Stimulated activated CD8-positive, alpha-beta memory T cell treated with anti-CD3 and anti-CD28 coated beads, Interleukin-15, amount 100 ng/mL, for 1 hour (primary cell): ENCODE data around the gene MYOCOS.

Experiments used
- DNase-seq: peaks from one replicate; pipeline ENCODE4 v3.0.0-alpha.2; 2020; ENCODE audit warnings: low read depth

MYOCOS gene

DNA sequence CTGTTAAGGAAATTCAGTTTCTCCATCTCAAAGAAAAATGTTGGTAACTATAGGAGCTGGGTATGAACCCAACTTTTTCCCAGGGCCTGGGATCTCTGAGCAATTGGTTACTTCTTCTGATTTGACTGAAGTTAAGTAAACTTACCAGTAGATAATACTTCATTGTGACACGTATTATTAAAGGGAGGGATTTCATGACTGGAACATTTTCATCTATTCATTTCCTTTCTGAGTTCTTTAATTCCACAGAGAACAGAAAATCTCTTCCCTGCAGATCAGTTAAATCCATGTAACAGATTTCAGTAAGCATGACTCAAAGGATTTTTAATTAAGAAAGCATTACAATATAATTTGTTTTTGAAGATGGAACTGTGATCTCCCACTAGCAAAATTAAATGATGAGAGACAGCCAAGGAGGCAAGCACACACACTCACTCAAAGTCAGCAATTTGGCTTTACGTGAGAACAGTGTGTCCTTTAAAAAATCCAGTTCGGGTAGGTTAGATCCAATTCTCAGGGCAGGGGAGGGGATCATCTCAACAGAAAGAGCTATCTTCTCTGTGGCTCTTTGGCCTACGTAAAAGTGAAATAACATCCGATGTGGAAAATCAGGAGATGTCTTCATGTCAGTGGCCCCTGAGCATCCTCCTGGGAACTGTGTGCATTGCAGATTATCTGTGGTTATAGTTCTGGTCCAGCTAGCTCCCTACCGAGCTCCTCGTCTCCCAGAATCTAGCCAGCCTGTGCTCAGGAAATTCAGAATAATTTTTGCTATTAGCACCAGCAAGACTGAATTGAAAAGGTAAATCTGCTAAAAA, 41.2 kb downstream of the MYOCOS start:
- DNase-seq = no peak

DNA sequence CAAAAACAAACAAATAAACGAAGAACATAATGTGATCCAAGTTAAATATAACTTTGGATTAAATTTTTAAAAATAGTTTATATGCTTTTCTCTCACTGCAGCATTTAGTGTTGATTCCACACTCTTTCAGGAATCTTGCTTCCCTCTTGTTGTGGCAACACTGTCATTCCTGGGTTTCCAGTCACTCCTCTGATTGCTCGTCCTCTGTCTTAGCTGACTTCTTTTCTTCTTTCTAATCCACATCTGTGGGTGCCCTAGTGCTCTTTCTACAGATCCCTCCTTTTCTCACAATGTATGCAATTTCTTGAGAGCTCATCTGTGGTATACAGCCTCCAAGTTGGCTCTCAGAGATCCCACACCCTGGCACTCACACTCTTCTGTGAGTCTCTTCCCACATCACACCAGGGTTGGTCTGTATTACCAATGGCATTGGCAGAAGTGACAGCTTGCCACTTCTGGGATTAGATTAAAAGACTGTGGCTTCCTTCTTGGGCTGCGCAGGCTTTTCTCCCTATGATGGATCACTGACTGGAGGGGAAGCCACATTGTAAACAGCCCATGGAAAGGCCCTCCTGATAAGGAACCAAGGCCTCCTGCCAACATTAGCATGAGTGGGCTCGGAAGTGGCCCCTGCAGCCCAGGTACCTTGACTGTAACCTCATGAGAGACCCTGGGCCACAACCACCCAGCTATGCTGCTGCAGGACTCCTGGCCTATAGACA, 42.0 kb downstream of the MYOCOS start:
- DNase-seq = no peak

DNA sequence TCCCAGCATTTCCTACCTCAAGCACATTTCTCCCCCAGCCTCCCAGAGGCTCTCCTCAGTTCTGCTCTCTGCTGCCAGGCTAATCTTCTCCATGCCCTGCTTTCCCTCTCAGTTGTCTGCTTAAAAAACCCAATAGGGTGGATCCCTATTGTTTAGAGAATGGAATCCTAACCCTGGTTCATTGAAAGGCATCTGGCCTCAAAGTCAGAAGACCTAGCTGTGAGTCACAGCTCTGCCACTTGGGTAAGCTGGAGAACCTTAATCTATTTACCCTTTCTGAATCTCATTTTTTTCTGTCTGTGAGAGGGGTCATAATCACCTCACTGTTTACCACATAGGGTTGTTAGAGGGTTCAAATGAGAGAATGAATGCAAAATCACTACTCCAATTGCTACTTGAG, 42.9 kb downstream of the MYOCOS start:
- DNase-seq = no peak

DNA sequence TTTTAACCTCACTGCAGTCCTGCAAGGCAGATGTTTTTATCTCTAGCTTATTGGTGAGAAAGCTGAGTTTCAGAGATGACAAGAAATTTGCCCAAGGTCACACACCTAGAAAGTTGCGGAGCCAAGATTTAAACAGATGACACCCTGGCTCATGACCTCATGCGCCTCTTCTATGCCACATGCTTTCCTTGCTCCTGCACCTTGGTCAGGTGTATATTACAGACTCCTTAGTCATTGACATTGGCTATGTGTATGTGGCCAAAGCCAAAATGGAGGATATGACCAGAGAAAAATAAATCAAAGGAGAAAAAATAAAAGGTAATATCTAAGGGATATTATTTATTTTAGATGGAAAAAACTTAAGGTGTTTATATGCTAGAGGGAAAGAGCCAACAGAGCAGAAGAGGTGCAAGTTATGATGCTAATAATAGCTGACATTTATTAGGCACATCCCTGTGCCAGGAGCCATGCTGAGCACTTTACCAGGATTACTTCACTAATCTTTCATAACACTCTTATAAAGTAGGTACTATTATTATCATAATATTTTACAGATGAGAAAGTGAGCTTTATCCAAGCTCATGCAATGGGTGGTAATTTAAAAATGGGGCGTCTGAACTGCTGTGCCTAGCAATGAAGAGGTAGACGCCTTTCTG, 44.2 kb downstream of the MYOCOS start:
- DNase-seq = no peak

DNA sequence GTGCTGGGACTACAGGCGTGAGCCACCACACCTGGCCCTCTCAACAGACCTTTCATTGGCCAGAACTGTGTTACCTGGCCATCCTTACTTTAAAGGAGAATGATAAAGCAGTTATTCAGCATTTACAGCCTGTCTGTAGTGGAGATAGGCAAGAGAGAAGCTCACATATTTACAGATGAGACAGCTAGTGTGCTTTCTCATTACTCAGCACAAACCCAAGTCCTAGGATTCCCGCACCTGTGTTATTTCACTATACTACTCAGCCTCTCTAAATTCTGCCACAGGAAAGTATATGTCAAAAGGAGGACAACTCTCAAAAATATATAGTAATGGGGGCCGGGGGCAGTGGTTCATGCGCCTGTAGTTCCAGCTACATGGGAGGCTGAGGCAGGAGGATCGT, 46.3 kb downstream of the MYOCOS start:
- no peak for DNase-seq

DNA sequence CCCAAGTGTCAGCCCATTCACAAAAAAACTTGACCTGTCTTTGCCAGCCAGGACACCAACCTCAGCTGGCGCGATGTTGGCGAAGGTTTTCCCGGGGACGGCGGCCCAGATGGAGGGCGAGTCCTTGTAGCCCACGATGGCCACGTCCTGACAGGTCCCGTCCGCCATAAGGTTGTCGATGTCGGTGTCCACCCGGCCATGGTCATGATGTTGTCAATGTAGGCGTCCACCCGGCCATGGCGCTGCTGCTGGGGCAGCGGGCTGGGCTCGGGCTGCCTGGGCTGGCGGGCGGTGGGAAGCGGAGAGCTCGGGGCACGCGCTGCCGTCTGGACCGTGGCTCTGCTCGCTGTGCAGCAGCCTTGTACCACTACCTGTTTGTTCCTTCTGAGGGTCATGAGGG, 48.7 kb downstream of the MYOCOS start:
- DNase-seq = no peak

DNA sequence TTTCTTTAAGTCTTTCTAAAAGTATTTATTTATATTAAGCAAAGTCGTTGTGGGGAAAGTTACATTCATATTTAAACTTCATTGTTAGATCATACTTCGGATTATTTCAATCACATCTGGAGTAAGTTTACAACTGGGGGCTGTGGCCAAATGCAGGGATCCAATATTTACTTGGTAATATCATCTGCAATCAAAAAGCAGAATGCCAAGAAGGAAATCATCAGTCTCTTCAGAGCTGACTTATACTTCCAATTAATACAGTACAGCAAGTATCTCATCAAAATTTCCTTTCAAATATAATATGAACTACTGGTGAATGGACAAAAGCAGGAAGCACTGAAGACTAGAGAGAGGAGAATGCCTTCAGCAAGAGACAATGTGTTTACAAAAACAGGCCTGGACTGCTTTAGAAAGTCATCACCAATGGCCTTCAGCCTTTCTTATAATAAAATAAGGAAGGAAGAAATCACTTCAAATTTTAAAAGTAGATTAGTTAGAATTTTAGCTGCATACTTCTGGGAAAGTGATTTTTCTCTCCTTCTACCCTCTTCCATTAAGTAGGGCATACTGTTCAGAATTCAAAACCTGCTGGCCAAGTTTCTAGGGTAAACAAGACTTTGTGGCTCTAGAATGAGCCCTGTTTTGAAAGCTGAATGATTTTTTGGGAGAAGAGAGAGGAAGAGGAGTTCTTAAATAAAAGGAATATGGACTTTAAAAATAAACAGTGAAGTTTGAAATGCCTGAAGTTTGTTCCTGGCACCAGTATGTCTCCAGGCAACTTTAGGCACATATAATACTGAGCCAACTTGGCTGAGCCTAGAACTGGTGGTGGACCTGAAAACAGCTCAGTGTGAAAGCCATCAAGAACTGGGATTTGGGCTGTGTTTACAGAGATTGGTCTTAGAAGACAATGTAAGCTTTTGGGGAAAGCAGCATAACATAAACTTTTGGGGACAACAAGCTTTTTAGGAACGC, 52.7 kb downstream of the MYOCOS start:
- no peak for DNase-seq
